GM23248 (cell line): ENCODE measurements around the gene AARS2.

Experiments used
- EZH2 ChIP-seq: fragments of 200-600 bp; sonication (generic); IDR thresholded peaks from 2 replicates; pipeline ENCODE4 v1.6.1; 2018; ENCODE audit warnings: antibody characterized with exemption, mild to moderate bottlenecking; ENCODE audit not compliant: insufficient read depth, poor library complexity, severe bottlenecking
- EZH2phosphoT487 ChIP-seq: fragments of 200-600 bp; sonication (generic); IDR thresholded peaks from 2 replicates; pipeline ENCODE4 v1.6.1; 2018; ENCODE audit warnings: antibody characterized with exemption, moderate library complexity, mild to moderate bottlenecking, low read depth; ENCODE audit not compliant: insufficient read depth

GRCh38 chr6:44291841-44292240, 21.3 kb downstream of the AARS2 start:
- TF ChIP-seq EZH2 (no peak), EZH2phosphoT487 (no peak)
